ENCODE results near the gene ZNF593. TPM values are rescaled to one million over a fixed set of nuclear protein-coding genes. Genes with fewer than 3 reads are reported as not detected.

Gene ZNF593
- total and polyA plus RNA-seq, 9 of the 15 experiments (the other 6 are each of a cell fraction or from before 2014, with no cell fraction given): 9.8 to 334 (median 48.2) TPM

- TF ChIP-seq, protein P1, sequence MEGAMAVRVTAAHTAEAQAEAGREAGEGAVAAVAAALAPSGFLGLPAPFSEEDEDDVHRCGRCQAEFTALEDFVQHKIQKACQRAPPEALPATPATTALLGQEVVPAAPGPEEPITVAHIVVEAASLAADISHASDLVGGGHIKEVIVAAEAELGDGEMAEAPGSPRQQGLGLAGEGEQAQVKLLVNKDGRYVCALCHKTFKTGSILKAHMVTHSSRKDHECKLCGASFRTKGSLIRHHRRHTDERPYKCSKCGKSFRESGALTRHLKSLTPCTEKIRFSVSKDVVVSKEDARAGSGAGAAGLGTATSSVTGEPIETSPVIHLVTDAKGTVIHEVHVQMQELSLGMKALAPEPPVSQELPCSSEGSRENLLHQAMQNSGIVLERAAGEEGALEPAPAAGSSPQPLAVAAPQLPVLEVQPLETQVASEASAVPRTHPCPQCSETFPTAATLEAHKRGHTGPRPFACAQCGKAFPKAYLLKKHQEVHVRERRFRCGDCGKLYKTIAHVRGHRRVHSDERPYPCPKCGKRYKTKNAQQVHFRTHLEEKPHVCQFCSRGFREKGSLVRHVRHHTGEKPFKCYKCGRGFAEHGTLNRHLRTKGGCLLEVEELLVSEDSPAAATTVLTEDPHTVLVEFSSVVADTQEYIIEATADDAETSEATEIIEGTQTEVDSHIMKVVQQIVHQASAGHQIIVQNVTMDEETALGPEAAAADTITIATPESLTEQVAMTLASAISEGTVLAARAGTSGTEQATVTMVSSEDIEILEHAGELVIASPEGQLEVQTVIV (CRISPR knock-in tag; IDR thresholded peaks at IDR 0.05; ENCODE audit: borderline replicate concordance): no peak
These were observed 22.0 kb downstream of the ZNF593 start (continued) for GRCh38 chr1:26191739-26192138.

DNA sequence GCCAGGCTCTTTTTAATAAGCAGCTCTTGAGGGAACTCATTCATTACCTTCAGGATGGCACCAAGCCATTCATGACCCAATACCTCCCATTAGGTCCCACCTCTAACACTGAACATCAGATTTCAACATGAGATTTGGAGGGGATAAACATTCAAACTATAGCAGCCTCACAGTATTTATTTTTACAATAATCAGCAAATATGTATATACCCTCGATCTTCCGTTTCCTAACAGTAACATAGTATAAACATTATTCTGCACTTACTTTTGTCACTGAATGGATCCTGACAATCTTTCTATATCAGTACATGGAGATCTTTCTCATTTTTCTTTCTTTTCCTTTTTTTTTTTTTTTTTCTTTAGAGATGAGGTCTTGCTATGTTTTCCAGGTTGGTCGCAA lies 26.1 kb downstream of the ZNF593 start:
- Histone ChIP-seq H3K9me3 (replicated peaks; ENCODE audit: control insufficient read depth, insufficient read depth, low read depth, low read length) (no peaks in the 10 kb centered on the region), H3K9me1 (ENCODE audit: control insufficient read depth, insufficient read depth, low read length) (no peaks in the 10 kb centered on the region), H3K27me3 (ENCODE audit: control insufficient read depth in 2 of 2, insufficient read depth in 2 of 2, low read length in 2 of 2) (no peaks in the 10 kb centered on the region), H3K4me1 (replicated peaks in 1 of 2; ENCODE audit: control insufficient read depth in 2 of 2, insufficient read depth in 2 of 2, low read length in 2 of 2) (peaks cover 11 to 14% of the 10 kb centered on the region in 2 experiments), H3K36me3 (ENCODE audit: control insufficient read depth, insufficient read depth, low read length) (no peaks in the 10 kb centered on the region), H2AFZ (ENCODE audit: low read depth, low read length) (no peak overlapping the region), H3K27ac (ENCODE audit: extremely low read depth, low read depth, low read length) (no peak overlapping the region), H3K9ac (ENCODE audit: insufficient read depth in 1 of 2, low read depth in 2 of 2, low read length in 2 of 2) (no peak overlapping the region), H3K79me2 (ENCODE audit: control insufficient read depth, insufficient read depth, low read length) (no peaks in the 10 kb centered on the region), H3K4me3 (no peak overlapping the region), H3K4me2 (ENCODE audit: insufficient read depth, low read length) (no peak overlapping the region), H4K20me1 (replicated peaks; ENCODE audit: control insufficient read depth, insufficient read depth, low read length) (no peaks in the 10 kb centered on the region)
- WGBS (ENCODE audit: insufficient coverage, low coverage, missing lambda C conversion rate): 37% methylated on average over 2 of the region's 3 CpGs
- ChIA-PET POLR2A (no interaction called here), CTCF (ENCODE audit: low intra/inter-chr PET ratio) (no interaction called here)
- in situ Hi-C loops (cut with MboI): no loop called here
- no TSS peak for BruUV-seq (replicated peaks)
- TF ChIP-seq ZNF316 (IDR thresholded peaks at IDR 0.05): peak; percentile 76
- no peak for TF ChIP-seq RFX5 (IDR thresholded peaks at IDR 0.05; ENCODE audit: low read depth, low read length)
- TF ChIP-seq C11orf30 (IDR thresholded peaks at IDR 0.05; ENCODE audit: low read depth): peak; percentile 54; the same call in 1 of the 2 replicates
- TF ChIP-seq XRCC4 (IDR thresholded peaks at IDR 0.05; ENCODE audit: extremely low read depth, insufficient read depth, insufficient read length): no peak
- no peak for TF ChIP-seq KAT7 (CRISPR knock-in tag; IDR thresholded peaks at IDR 0.05; ENCODE audit: borderline replicate concordance)
- TF ChIP-seq CEBPB (tag; IDR thresholded peaks at IDR 0.05): no peak
- no peak for TF ChIP-seq RBM39 (optimal IDR thresholded peaks at IDR 0.05; ENCODE audit: low read depth, low read length)
- no peak for TF ChIP-seq CBX8 (IDR thresholded peaks at IDR 0.05; ENCODE audit: borderline replicate concordance, extremely low read depth, low read depth, low read length, poor library complexity, severe bottlenecking)
- no peak for TF ChIP-seq TRIM24 (IDR thresholded peaks at IDR 0.05)
- no peak for TF ChIP-seq CCNT2 (IDR thresholded peaks at IDR 0.05; ENCODE audit: borderline replicate concordance, extremely low read depth, insufficient read length, low read depth, low read length)
- ATAC-seq (no peak), DNase-seq (ENCODE audit: extremely low read depth in 1 of 4, low spot score in 3 of 4) (no peak), FAIRE-seq (no peak)
- intact Hi-C loops (cut with micrococcal nuclease): no loop called here
